Body of pancreas (tissue), 4 donors: ENCODE data around the gene RPS5. TPM values are rescaled to one million over a fixed set of nuclear protein-coding genes. Genes with fewer than 3 reads are reported as not detected.

ENCODE experiments used
- ATAC-seq: fragments of 150-250 bp; one replicate; pipeline ENCODE4 v1.9.1; 2016
- DNase-seq, 4 donors: peaks; one replicate each; pipeline ENCODE4 v3.0.0-alpha.2; 2019
- H3K27ac ChIP-seq, 4 donors: fragments of 200-600 bp; sonication (generic); 1 replicate in 3 of 4; 2 replicates in 1 of 4; pipeline versions ENCODE4 v1.5.1 to v1.6.1; 2016 to 2019; ENCODE audit warnings: mild to moderate bottlenecking in 1 of 4, mixed read lengths in 1 of 4, moderate library complexity in 1 of 4
- H3K27me3 ChIP-seq, 2 donors: fragments of 200-600 bp; sonication (generic); one replicate each; pipeline ENCODE4 v1.6.0; 2016; ENCODE audit warnings: mild to moderate bottlenecking in 1 of 2
- H3K36me3 ChIP-seq, 2 donors: fragments of 200-600 bp; sonication (generic); replicated peaks in 1 of 2; 2 replicates each; pipeline ENCODE4 v1.5.1; 2016; ENCODE audit warnings: low read depth in 2 of 2; ENCODE audit not compliant: insufficient read depth in 1 of 2
- H3K4me1 ChIP-seq: fragments of 200-600 bp; sonication (generic); one replicate; pipeline ENCODE4 v1.6.0; 2016
- H3K4me3 ChIP-seq, 2 donors: fragments of 200-600 bp; sonication (generic); 1 replicate in 1 of 2; 2 replicates in 1 of 2; pipeline ENCODE4 v1.5.1; 2016 to 2019
- H3K9me3 ChIP-seq, 3 donors: fragments of 200-600 bp; sonication (generic); 1 replicate in 2 of 3; 2 replicates in 1 of 3; pipeline ENCODE4 v1.5.1; 2016
- CTCF ChIP-seq, 7 experiments: fragments of 450-650 bp in 4 of 7; fragments of 200-600 bp in 3 of 7; sonication (generic) in 3 of 7; IDR thresholded peaks; one replicate each; pipeline ENCODE4 v1.5.1; 2016 to 2019; ENCODE audit warnings: antibody characterized with exemption in 7 of 7
- POLR2A ChIP-seq, 3 donors: fragments of 450-650 bp; IDR thresholded peaks; one replicate each; pipeline ENCODE4 v1.6.1; 2016; ENCODE audit warnings: antibody characterized with exemption in 3 of 3, mild to moderate bottlenecking in 2 of 3
- WGBS, 2 donors: methylation state at CpG; one replicate each; pipeline ENCODE4 v1.1.5; 2017; 5-methylcytosine and 5-hydroxymethylcytosine counted together
- intact Hi-C: fragments of 100-400 bp; cut with DNase I; formaldehyde crosslinking; loops from one replicate; pipeline ENCODE4 v1.15.1; 2023
- total RNA-seq, 2 donors: library from RNA; depleted of rRNA; stranded (reverse); fragments of >200 nt; gene quantifications; one replicate each; pipeline ENCODE4 v1.1.0, GENCODE V29; 2016

Gene RPS5
- total RNA-seq, 2 donors from 2014 or later, result 577 to 1,133 TPM

GRCh38 chr19:58350871-58351557 is 36.1 kb upstream of the RPS5 start:
- intact Hi-C loops, result no loop called here
- H3K27ac ChIP-seq, result no peak overlapping the region
- WGBS, 2 donors, result 59 to 63% methylated on average over 28 to 34 of the region's 34 CpGs
- DNase-seq (no peak), ATAC-seq (no peak)
- no peak overlapping the region for H3K4me3 ChIP-seq
- no peaks in the 10 kb centered on the region for H3K36me3 ChIP-seq
- no peak for TF ChIP-seq CTCF (IDR thresholded peaks at IDR 0.05)
- TF ChIP-seq POLR2A (IDR thresholded peaks at IDR 0.05), result no peak
- peaks cover 18% of the 10 kb centered on the region for H3K4me1 ChIP-seq
- peaks cover 0 to 5% of the 10 kb centered on the region in 2 donors for H3K27me3 ChIP-seq
- no peaks in the 10 kb centered on the region for H3K9me3 ChIP-seq

- DNase-seq (no peak), ATAC-seq (no peak)
- Histone ChIP-seq H3K4me3 (no peak overlapping the region), H3K4me1 (peaks cover 18% of the 10 kb centered on the region), H3K36me3 (no peaks in the 10 kb centered on the region), H3K9me3 (no peaks in the 10 kb centered on the region), H3K27me3 (peaks cover 0 to 5% of the 10 kb centered on the region in 2 donors), H3K27ac (no peak overlapping the region)
- 82 to 84% methylated on average over 7 to 9 of the region's 9 CpGs for WGBS, 2 donors
- intact Hi-C loops, result no loop called here
- TF ChIP-seq POLR2A (IDR thresholded peaks at IDR 0.05) (no peak), CTCF (IDR thresholded peaks at IDR 0.05) (no peak)
Measured at GRCh38 chr19:58351558-58351878, 35.6 kb upstream of the RPS5 start.

- ATAC-seq (no peak), DNase-seq (no peak)
- Histone ChIP-seq H3K4me1 (peaks cover 15% of the 10 kb centered on the region), H3K4me3 (no peak overlapping the region), H3K9me3 (no peaks in the 10 kb centered on the region), H3K27ac (no peak overlapping the region), H3K27me3 (peaks cover 0 to 5% of the 10 kb centered on the region in 2 donors), H3K36me3 (no peaks in the 10 kb centered on the region)
- intact Hi-C loops, result no loop called here
- WGBS, 2 donors, result 77 to 80% methylated on average over 14 to 23 of the region's 23 CpGs
- TF ChIP-seq CTCF (IDR thresholded peaks at IDR 0.05) (no peak), POLR2A (IDR thresholded peaks at IDR 0.05) (no peak)
Measured at GRCh38 chr19:58351990-58352755, 34.9 kb upstream of the RPS5 start.

GRCh38 chr19:58352760-58353671 is 34.1 kb upstream of the RPS5 start, which contains the start of gene A1BG:
A1BG (minus strand) TSS chr19:58353492; CDS start chr19:58353437, 55 bp downstream.
- DNase-seq, result no peak
- WGBS, 2 donors, result 56 to 62% methylated on average over 15 to 26 of the region's 26 CpGs
- Histone ChIP-seq H3K27ac (no peak within 1 kb of the TSS), H3K4me1 (peaks cover 14% of the 10 kb centered on the region), H3K4me3 (no peak within 1 kb of the TSS), H3K9me3 (no peaks in the 10 kb centered on the region), H3K36me3 (no peaks in the 10 kb centered on the region), H3K27me3 (no peaks in the 10 kb centered on the region)
- TF ChIP-seq CTCF (IDR thresholded peaks at IDR 0.05) (no peak), POLR2A (IDR thresholded peaks at IDR 0.05) (no peak)
- ATAC-seq, result no peak
- intact Hi-C loops, result no loop called here
